Activated T-cell treated with anti-CD3 and anti-CD28 coated beads, Interleukin-2, amount 50 U/mL, for 24 hours (primary cell): ENCODE data around the gene BATF3.
A peak's percentile ranks its signal among the peaks of the same experiment; 100 is the strongest.
"Not testable (repeated sequence)": the region's sequence is repeated elsewhere in the genome, so short reads cannot be mapped to it uniquely, and the experiment has no call there.

ENCODE experiments used
- DNase-seq: peaks from one replicate; pipeline ENCODE4 v3.0.0-alpha.2; 2020
- H3K27ac Mint-ChIP-seq: 2 replicates; pipeline ENCODE4 v1.8.0; 2020; ENCODE audit warnings: mild to moderate bottlenecking, mixed read lengths
- H3K27me3 Mint-ChIP-seq: 2 replicates; pipeline ENCODE4 v1.8.0; 2020; ENCODE audit warnings: mixed read lengths
- H3K36me3 Mint-ChIP-seq: 2 replicates; pipeline ENCODE4 v1.8.0; 2020; ENCODE audit warnings: low read depth, mixed read lengths
- H3K4me1 Mint-ChIP-seq: 2 replicates; pipeline ENCODE4 v1.8.0; 2020; ENCODE audit warnings: low read depth, mixed read lengths
- H3K4me3 Mint-ChIP-seq: 2 replicates; pipeline ENCODE4 v1.8.0; 2020; ENCODE audit warnings: mild to moderate bottlenecking, moderate library complexity, mixed read lengths
- H3K9me3 Mint-ChIP-seq: 2 replicates; pipeline ENCODE4 v1.8.0; 2020; ENCODE audit warnings: mixed read lengths

BATF3 gene

GRCh38 chr1:212718499-212718898 lies 18.9 kb upstream of the BATF3 start:
- no peak overlapping the region for H3K27ac Mint-ChIP-seq
- peaks cover 4% of the 10 kb centered on the region for H3K9me3 Mint-ChIP-seq
- H3K4me1 Mint-ChIP-seq: peaks cover 46% of the 10 kb centered on the region
- peaks cover 5% of the 10 kb centered on the region for H3K27me3 Mint-ChIP-seq
- H3K36me3 Mint-ChIP-seq: peaks cover 7% of the 10 kb centered on the region
- no peak overlapping the region for H3K4me3 Mint-ChIP-seq
- DNase-seq: no peak

GRCh38 chr1:212716161-212716560 lies 16.5 kb upstream of the BATF3 start:
- H3K27ac Mint-ChIP-seq: no peak overlapping the region
- peaks cover 5% of the 10 kb centered on the region for H3K27me3 Mint-ChIP-seq

GRCh38 chr1:212713465-212714136 lies 14.0 kb upstream of the BATF3 start:
- Mint-ChIP-seq H3K27me3 (peaks cover 5% of the 10 kb centered on the region), H3K9me3 (no peaks in the 10 kb centered on the region), H3K4me3 (no peak overlapping the region), H3K36me3 (no peaks in the 10 kb centered on the region), H3K27ac (peak overlapping the region; percentile 96), H3K4me1 (peaks cover 44% of the 10 kb centered on the region)
- DNase-seq: no peak

More at GRCh38 chr1:212716161-212716560, 16.5 kb upstream of the BATF3 start:
- no peak overlapping the region for H3K4me3 Mint-ChIP-seq
- no peaks in the 10 kb centered on the region for H3K36me3 Mint-ChIP-seq
- peaks cover 45% of the 10 kb centered on the region for H3K4me1 Mint-ChIP-seq
- no peaks in the 10 kb centered on the region for H3K9me3 Mint-ChIP-seq
- DNase-seq: no peak

- H3K27me3 Mint-ChIP-seq: no peaks in the 10 kb centered on the region
- no peaks in the 10 kb centered on the region for H3K36me3 Mint-ChIP-seq
- H3K4me3 Mint-ChIP-seq: peak overlapping the region; percentile 36
- no peaks in the 10 kb centered on the region for H3K9me3 Mint-ChIP-seq
- H3K4me1 Mint-ChIP-seq: peaks cover 37% of the 10 kb centered on the region
- peak overlapping the region; percentile 96 for H3K27ac Mint-ChIP-seq
- no peak for DNase-seq
These were observed 13.0 kb upstream of the BATF3 start for GRCh38 chr1:212712451-212713303.

GRCh38 chr1:212711974-212712373 lies 12.3 kb upstream of the BATF3 start:
- Mint-ChIP-seq H3K4me1 (peaks cover 33% of the 10 kb centered on the region), H3K27ac (peak overlapping the region; percentile 96)
- H3K36me3 Mint-ChIP-seq, DNase-seq, H3K4me3 Mint-ChIP-seq, H3K27me3 Mint-ChIP-seq, H3K9me3 Mint-ChIP-seq: not testable (repeated sequence)

GRCh38 chr1:212710566-212710965 lies 10.9 kb upstream of the BATF3 start:
- Mint-ChIP-seq H3K36me3 (no peaks in the 10 kb centered on the region), H3K4me3 (no peak overlapping the region), H3K27ac (no peak overlapping the region), H3K9me3 (no peaks in the 10 kb centered on the region), H3K4me1 (peaks cover 31% of the 10 kb centered on the region), H3K27me3 (no peaks in the 10 kb centered on the region)
- DNase-seq: no peak

GRCh38 chr1:212703991-212704564 lies 4.4 kb upstream of the BATF3 start:
- H3K36me3 Mint-ChIP-seq: peaks cover 3% of the 10 kb centered on the region
- no peak overlapping the region for H3K4me3 Mint-ChIP-seq
- H3K27me3 Mint-ChIP-seq: peaks cover 6% of the 10 kb centered on the region
- H3K9me3 Mint-ChIP-seq: no peaks in the 10 kb centered on the region
- DNase-seq: no peak
- peak overlapping the region; percentile 63 for H3K27ac Mint-ChIP-seq
- H3K4me1 Mint-ChIP-seq: peaks cover 48% of the 10 kb centered on the region

GRCh38 chr1:212702672-212703071 lies 3.0 kb upstream of the BATF3 start:
- Mint-ChIP-seq H3K27me3 (peaks cover 6% of the 10 kb centered on the region), H3K27ac (no peak overlapping the region), H3K9me3 (no peaks in the 10 kb centered on the region), H3K36me3 (peaks cover 12% of the 10 kb centered on the region), H3K4me3 (peak overlapping the region; percentile 0), H3K4me1 (peaks cover 60% of the 10 kb centered on the region)
- no peak for DNase-seq

GRCh38 chr1:212701910-212702309 lies 2.3 kb upstream of the BATF3 start:
- H3K27me3 Mint-ChIP-seq: peaks cover 6% of the 10 kb centered on the region
- peak overlapping the region; percentile 88 for H3K4me3 Mint-ChIP-seq
- H3K27ac Mint-ChIP-seq: peak overlapping the region; percentile 15
- peaks cover 68% of the 10 kb centered on the region for H3K4me1 Mint-ChIP-seq
- H3K9me3 Mint-ChIP-seq: no peaks in the 10 kb centered on the region
- H3K36me3 Mint-ChIP-seq: peaks cover 20% of the 10 kb centered on the region
- DNase-seq: no peak

GRCh38 chr1:212700892-212701819 lies 1.5 kb upstream of the BATF3 start:
- peaks cover 6% of the 10 kb centered on the region for H3K27me3 Mint-ChIP-seq
- H3K27ac Mint-ChIP-seq: peak overlapping the region; percentile 92
- peak; percentile 64 for DNase-seq
- no peaks in the 10 kb centered on the region for H3K9me3 Mint-ChIP-seq
- H3K36me3 Mint-ChIP-seq: peaks cover 27% of the 10 kb centered on the region
- peaks cover 73% of the 10 kb centered on the region for H3K4me1 Mint-ChIP-seq
- peak overlapping the region; percentile 88 for H3K4me3 Mint-ChIP-seq

- peaks cover 76% of the 10 kb centered on the region for H3K4me1 Mint-ChIP-seq
- H3K27ac Mint-ChIP-seq: peak overlapping the region; percentile 92
- H3K4me3 Mint-ChIP-seq: peak overlapping the region; percentile 88
- peaks cover 35% of the 10 kb centered on the region for H3K36me3 Mint-ChIP-seq
- H3K27me3 Mint-ChIP-seq: peaks cover 6% of the 10 kb centered on the region
- DNase-seq: peak; percentile 84
- no peaks in the 10 kb centered on the region for H3K9me3 Mint-ChIP-seq
These were observed 717 bp upstream of the BATF3 start for GRCh38 chr1:212700223-212700891.

- Mint-ChIP-seq H3K9me3 (no peaks in the 10 kb centered on the region), H3K27me3 (peaks cover 6% of the 10 kb centered on the region), H3K4me3 (peak overlapping the region; percentile 88), H3K27ac (peak overlapping the region; percentile 93), H3K4me1 (peaks cover 67% of the 10 kb centered on the region), H3K36me3 (peaks cover 47% of the 10 kb centered on the region)
- peak; percentile 78 for DNase-seq
These were observed 476 bp downstream of the BATF3 start for GRCh38 chr1:212699104-212699624.

GRCh38 chr1:212698467-212699103 lies 1.1 kb downstream of the BATF3 start:
- Mint-ChIP-seq H3K27me3 (peaks cover 6% of the 10 kb centered on the region), H3K4me1 (peaks cover 61% of the 10 kb centered on the region), H3K36me3 (peaks cover 52% of the 10 kb centered on the region), H3K9me3 (no peaks in the 10 kb centered on the region), H3K27ac (peak overlapping the region; percentile 90), H3K4me3 (peak overlapping the region; percentile 88)
- no peak for DNase-seq
